HuH-7.5 (cell line): Measurements from ENCODE around the gene LTBP2.

Source experiments
- DNase-seq: peaks from one replicate; pipeline ENCODE4 v3.0.0; 2011; ENCODE audit warnings: low spot score

The LTBP2 gene

DNA sequence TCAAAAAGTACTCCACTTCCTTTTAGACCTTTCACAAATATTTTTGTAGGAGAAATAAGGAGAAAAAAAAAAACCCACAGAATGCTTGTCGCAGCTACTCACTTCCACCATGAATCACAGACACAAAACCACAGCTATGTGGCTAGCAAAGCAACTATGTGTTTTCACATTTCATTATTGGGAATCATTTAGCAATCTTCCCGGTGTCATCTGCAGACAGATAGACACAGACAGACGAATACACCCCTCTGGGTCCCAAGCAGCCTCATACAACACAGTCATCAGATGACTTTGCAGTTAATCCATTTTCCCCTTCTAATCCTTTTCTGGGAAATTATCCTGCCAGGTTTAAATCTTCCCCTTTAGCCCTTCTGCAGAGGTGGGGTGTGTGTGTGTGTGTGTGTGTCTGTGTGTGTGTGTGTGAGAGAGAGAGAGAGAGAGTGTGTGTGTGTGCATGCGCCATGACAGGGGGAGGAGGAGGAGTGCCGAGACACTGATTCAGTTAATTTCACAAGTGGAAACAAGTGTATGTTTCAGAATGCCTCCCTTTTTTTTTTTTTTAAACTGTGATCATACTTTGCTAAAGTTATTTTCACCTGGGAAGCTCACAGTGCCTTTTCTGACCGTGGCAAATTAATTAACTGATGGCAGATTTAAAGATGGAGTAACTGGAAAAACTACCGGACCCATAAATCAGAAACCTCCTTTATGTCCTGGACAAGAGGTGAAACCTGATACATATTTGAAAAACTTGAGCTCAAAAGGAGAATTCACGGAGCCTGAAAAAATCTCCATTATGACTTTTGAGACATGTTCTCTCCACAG lies 39.9 kb downstream of the LTBP2 start:
- DNase-seq, result no peak

GRCh38 chr14:74571441-74571841 lies 40.6 kb downstream of the LTBP2 start:
- DNase-seq, result no peak

GRCh38 chr14:74570696-74571095 lies 41.3 kb downstream of the LTBP2 start:
- DNase-seq, result no peak

- DNase-seq, result no peak
Observed at GRCh38 chr14:74569806-74570591, 42.0 kb downstream of the LTBP2 start.

- DNase-seq, result no peak
Observed at GRCh38 chr14:74569387-74569786, 42.6 kb downstream of the LTBP2 start.

- no peak for DNase-seq
Observed at GRCh38 chr14:74568911-74569310, 43.1 kb downstream of the LTBP2 start.

- DNase-seq, result no peak
Observed at GRCh38 chr14:74568380-74568649, 43.7 kb downstream of the LTBP2 start.

- no peak for DNase-seq
Observed at GRCh38 chr14:74567646-74568379, 44.2 kb downstream of the LTBP2 start.

DNA sequence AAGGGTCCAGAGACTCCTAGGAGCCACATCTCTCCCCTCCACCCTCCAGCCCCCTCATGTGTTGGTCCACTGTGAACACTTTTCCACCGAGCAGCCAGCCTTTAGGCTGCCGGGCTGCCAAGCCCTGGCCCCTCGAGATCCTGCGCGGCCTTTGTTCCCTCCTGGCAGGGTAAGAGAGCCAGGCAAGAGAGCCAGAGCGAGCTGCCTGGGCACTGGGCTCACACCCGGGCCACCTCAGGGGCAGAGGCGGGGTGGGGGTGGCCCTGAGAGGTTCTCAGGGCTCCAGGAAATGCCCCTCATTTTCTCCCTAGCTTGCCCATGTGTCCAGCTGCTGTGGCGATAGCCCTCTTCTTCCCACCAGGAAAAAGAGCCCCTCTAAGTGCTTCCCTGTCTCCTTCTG lies 44.8 kb downstream of the LTBP2 start:
- no peak for DNase-seq

DNA sequence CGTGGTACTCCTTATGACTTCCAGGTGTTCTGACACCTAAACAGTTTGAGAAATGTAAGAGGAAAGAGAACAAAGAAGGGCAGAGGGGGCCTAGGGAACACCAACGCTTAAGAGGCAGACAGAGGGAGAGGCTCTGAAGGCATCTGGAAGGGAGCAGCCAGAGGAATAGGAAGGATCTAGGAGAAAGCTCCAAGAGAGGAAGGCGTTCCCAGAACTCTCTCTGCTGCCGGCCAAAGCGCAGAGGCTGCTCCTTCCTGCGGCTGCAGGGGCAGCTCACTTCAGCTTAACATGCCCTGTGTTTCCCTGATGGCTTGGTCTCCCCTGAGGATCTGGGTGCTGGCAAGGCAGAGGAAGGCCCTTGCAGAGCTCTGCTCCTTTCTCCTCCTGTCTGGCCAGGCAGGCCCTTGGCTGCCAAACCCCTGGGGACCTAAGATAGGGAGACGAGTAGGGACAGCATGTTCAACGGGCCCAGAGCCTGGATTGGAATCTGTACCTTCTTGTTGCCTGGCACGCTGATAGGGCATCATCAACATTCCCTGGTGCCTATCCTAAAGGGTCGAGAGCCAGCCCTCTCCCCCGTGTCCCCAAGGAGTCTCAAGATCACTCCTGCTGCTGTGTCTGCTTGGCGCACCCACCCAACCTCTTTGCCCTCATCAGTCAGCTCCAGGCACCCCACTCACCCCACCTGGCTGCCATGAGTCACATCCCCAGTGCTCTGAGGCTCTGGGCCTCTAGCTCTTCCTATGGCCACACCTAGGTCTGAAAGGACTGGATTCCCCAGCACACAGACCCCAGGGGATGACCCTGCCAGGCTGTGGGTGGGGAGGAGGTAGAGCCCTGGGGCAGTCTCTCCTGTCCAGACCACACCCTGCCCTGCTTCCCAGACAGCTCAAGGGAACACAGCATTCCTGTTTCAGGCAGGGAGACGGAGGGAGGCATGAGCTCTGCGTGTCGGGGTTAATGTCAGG lies 45.6 kb downstream of the LTBP2 start:
- peak; percentile 25 for DNase-seq

DNA sequence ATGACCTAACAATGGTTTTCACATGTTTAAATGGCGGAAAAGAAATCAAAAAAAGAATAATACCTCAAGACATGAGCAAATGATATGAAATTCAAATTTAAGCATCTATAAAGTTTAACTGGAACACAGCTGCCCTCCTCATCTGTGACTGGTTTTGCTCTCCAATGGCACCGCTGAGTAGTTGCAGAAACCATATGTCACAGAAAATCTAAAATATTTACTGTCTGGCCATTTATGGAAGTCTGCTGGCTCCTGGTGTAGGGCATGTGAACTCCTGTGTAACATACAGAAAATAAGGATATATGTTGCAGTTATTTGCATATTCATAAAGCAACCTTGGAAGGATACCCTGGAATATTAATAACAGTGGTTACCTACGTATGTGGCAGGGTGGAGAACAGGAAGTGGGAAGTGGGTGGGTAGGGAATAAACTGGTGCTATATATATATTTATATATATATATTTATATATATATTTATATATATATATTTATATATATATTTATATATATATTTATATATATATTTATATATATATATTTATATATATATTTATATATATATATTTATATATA lies 48.4 kb downstream of the LTBP2 start:
- no peak for DNase-seq

DNA sequence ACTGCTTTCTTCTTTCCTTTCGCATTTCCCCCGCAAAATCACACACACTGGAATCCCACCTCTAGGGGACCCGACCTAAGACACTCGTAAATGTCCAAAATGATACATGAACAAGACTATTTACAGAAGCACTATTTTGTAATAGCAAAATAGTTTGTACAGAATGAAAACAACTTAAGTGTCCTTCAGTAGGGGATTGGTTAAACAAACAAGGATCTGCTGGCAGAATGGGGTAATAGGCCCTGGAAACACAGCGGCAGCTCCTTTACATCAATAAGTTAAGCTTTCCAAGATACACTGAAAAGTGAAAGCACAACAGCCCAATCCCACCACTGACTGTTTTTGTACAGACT lies 48.8 kb downstream of the LTBP2 start:
- no peak for DNase-seq

DNA sequence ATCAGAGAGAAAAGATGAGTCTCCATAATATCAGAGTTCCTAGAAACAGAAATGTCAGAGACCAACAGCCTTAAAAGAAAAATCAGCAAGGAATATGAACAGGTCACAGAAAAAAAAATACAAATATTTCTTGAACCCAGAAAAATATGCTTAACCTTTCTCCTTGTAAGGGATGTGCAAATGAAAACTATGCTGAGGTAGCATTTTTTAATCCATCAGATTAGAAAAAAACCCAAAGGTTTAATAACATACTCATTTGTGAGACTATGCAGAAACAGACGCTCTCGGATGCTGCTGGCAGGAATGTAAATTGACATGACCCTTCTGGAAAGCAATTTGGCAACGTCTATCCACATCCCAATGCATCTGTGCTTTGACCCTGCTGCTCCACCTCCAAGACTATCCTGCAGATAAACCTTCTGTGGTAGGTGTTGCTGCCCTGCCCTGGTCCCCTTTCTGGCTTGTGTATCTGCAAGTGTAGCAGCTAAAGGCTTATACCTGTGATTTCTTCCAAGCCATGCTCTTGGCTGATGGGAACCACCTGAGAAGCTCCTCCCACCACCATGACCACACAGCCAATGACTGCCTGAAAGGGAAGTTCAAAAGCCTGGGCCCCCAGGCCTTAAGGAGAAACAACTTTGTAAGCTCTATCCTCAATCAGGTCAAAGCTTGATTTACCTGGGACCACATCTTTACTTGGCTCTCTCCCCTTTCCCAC lies 49.4 kb downstream of the LTBP2 start:
- no peak for DNase-seq

GRCh38 chr14:74558655-74559054 lies 53.4 kb downstream of the LTBP2 start:
- no peak for DNase-seq

DNA sequence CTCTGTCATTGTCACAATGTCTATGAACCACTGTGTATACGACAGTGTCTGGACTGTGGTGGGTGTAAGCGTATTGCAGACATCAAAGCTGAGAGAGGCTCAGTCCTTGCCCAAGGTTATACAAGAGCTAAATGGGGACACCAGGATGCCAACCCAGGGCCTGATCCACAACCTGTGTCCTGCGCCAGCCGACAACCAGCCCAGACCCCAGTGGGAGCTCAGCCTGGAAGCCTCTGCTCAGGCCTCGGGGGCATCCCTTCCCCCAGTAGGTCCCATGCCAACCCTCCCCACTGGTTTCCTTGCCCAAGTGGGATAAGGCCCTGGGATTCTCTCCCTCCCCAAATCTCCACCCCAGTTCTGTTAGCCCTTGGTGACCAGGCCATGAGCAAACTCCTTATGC lies 54.3 kb downstream of the LTBP2 start:
- DNase-seq, result no peak

- DNase-seq, result no peak
Observed at GRCh38 chr14:74555476-74556050, 56.5 kb downstream of the LTBP2 start.

- DNase-seq, result no peak
Observed at GRCh38 chr14:74554742-74555362, 57.2 kb downstream of the LTBP2 start.

DNA sequence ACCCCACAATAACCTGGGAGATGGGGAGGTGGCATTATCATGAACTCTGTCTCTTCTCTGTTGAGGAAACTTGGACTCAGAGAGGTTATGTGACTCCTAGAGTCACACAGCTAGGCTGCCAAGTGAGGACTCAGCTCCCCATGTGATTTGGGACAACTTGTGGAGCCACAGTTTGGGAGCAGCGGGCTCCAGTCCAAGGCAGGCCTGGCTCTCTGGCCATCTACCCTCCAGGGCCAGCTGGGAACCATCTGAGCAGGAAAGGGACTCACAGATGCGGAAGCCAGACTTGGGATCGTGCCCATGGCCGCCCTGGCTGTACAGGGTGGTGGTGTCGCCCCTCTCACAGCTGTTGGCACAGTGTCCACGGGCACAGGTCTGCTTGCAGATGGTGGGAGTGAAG lies 59.4 kb downstream of the LTBP2 start:
- no peak for DNase-seq

DNA sequence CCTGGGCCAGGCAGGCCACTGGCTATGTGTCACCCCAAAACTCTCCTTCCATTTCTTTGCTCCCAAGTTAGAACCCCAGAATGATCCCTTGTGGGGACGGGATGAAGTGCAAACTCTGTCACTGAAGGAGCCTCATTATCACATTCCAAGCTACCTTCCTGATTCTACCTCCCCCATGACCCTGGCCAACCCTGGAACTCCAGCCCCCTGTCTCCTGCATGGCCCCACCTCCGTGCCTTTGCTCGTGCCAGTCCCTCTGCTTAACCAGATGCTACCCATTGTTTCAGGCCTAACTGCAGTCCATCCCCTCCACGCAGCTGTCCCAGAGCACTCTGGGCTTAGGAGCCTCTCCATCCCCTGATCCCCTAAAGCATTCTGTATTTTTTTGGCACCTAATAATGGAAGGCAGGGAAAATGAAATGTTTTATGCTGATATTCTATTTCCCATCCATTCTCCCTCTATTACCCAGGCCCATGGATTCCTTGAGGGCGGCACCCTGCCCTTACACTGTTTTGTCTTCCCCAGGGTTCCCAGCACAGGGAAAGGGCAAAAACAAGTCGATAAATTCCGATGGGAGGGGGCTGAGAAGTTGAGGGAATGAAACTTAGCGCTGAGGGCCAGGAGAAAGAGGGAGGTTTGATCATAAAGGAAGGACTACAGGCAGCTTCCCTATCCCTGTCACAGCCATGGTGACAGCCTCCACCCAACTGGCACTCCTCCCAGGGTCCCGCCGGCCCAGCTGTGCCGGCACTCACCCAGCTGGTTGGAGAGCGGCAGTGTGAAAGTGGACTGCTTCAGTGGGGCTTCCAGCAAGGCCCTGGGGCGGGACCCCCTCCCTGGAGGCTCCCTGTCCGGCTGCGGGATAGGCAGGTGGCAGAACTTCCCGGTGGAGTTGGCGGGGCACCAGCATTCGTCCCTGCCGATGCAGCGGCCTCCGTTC lies 60.3 kb downstream of the LTBP2 start:
- DNase-seq, result no peak
